Non-pigmented ciliary epithelial cell (primary cell): ENCODE measurements around the gene COQ8B.

ENCODE experiments used
- DNase-seq: peaks from one replicate; pipeline ENCODE4 v3.0.0-alpha.2; 2010; ENCODE audit warnings: low read depth

Gene COQ8B

GRCh38 chr19:40691421-40692211 lies 25.1 kb downstream of the COQ8B start:
- DNase-seq = no peak

- peak; percentile 53 for DNase-seq
Measured at GRCh38 chr19:40690693-40691420, 25.8 kb downstream of the COQ8B start.

- no peak for DNase-seq
Measured at GRCh38 chr19:40690050-40690692, 26.5 kb downstream of the COQ8B start, which contains the start of gene NUMBL. Gene NUMBL, minus strand, starts transcription at chr19:40690651. Its CDS starts 168 bp downstream, at chr19:40690483.

- DNase-seq = no peak
Measured at GRCh38 chr19:40689339-40690049, 27.2 kb downstream of the COQ8B start.

- DNase-seq = no peak
Measured at GRCh38 chr19:40688987-40689338, 27.7 kb downstream of the COQ8B start.

- no peak for DNase-seq
Measured at GRCh38 chr19:40688309-40688708, 28.4 kb downstream of the COQ8B start.

- DNase-seq = no peak
Measured at GRCh38 chr19:40687525-40688016, 29.1 kb downstream of the COQ8B start.

GRCh38 chr19:40686882-40687524 lies 29.7 kb downstream of the COQ8B start:
- DNase-seq = no peak

GRCh38 chr19:40685563-40685962 lies 31.1 kb downstream of the COQ8B start:
- DNase-seq = no peak

GRCh38 chr19:40685016-40685526 lies 31.6 kb downstream of the COQ8B start:
- DNase-seq = no peak

GRCh38 chr19:40684280-40684679 lies 32.4 kb downstream of the COQ8B start:
- DNase-seq = no peak

- no peak for DNase-seq
Measured at GRCh38 chr19:40683437-40683836, 33.2 kb downstream of the COQ8B start.

GRCh38 chr19:40682431-40682964 lies 34.2 kb downstream of the COQ8B start:
- DNase-seq = no peak

- DNase-seq = no peak
Measured at GRCh38 chr19:40681039-40681438, 35.6 kb downstream of the COQ8B start.

- DNase-seq = no peak
Measured at GRCh38 chr19:40677156-40677555, 39.5 kb downstream of the COQ8B start.

- DNase-seq = no peak
Measured at GRCh38 chr19:40674291-40674690, 42.4 kb downstream of the COQ8B start.

GRCh38 chr19:40673397-40673796 lies 43.3 kb downstream of the COQ8B start:
- no peak for DNase-seq

GRCh38 chr19:40672573-40673299 lies 44.0 kb downstream of the COQ8B start:
- no peak for DNase-seq

- DNase-seq = no peak
Measured at GRCh38 chr19:40672038-40672437, 44.6 kb downstream of the COQ8B start.

- no peak for DNase-seq
Measured at GRCh38 chr19:40671404-40671803, 45.3 kb downstream of the COQ8B start.
